Skin epidermis (tissue), 12 donors: Measurements from ENCODE around the gene PDSS2.
A peak's percentile ranks its signal among the peaks of the same experiment; 100 is the strongest.

Experiments used
- H3K27ac ChIP-seq, 21 experiments: fragments of 200-600 bp; sonication (generic) in 11 of 21; one replicate each; pipeline ENCODE4 v1.5.0; 2020; ENCODE audit warnings: mild to moderate bottlenecking in 3 of 21, inconsistent platforms in 2 of 21, moderate library complexity in 2 of 21
- H3K4me3 ChIP-seq, 7 experiments: fragments of 200-600 bp; sonication (generic) in 2 of 7; one replicate each; pipeline ENCODE4 v1.5.0; 2020; ENCODE audit warnings: inconsistent platforms in 2 of 7, mild to moderate bottlenecking in 2 of 7, moderate library complexity in 1 of 7

PDSS2 gene, protein sequence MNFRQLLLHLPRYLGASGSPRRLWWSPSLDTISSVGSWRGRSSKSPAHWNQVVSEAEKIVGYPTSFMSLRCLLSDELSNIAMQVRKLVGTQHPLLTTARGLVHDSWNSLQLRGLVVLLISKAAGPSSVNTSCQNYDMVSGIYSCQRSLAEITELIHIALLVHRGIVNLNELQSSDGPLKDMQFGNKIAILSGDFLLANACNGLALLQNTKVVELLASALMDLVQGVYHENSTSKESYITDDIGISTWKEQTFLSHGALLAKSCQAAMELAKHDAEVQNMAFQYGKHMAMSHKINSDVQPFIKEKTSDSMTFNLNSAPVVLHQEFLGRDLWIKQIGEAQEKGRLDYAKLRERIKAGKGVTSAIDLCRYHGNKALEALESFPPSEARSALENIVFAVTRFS

DNA sequence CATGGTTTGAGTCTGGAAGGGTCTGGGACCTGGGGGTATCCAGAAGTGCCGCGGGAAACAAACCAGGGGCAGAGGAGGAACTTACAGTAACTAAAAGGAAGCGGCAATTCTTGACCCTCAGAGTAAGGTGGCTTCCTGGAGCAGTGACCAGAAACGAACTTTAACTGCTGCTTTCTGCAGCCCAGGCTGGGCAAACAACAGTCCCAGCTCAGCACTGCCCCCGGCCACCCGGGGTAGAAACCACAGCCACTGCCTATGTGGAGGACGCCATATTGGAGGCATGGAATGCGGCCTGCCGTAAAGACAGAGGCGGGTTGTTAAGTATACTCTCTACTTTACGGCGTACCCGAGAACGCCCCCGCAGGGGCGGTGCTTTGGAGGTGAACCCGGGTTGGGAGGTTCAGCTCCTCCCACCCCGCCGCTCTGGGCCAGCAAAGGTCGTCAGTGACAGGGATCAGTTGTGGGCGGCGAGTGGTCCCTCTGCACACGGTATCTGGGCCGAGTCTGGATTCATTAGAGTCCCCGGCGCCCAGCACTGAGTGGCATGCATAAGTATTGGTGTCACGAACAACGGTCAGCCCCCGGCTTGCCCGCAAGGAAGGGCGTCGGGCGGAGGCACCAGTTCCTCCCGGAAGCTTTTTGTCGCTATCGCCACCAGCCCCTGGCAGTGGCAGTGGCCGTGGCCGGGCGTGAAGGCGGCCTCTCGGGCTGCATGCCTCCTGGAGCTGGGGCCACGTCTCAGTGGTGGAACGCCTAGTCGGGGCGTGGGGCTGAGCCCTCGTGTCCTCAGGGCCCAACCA, at the start of gene PDSS2:
TSS of gene PDSS2 (minus strand) at position 282 of the 800 bp plus-strand sequence. CDS start at position 3, 279 bp downstream.
- Histone ChIP-seq H3K27ac (peak within 1 kb of the TSS; percentile 50 to 95 (median 90)), H3K4me3 (peak within 1 kb of the TSS; percentile 77 to 96 (median 88))

DNA sequence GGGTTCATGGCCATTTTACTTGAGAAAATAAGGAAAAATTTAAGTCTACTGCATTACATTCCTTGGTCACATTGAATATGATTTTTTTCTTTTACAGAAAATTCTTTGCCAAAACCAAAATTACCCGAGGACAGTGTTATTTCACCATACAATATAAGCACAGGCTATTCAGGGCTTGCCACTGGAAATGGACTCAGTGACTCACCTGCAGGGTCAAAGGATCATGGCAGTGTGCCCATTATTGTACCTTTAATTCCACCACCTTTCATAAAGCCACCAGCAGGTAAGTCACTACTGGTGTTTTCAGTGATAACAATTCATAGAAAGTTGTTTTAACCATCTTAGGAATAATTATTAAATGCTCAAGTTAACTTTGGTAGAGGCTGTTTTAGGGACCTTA, 46.8 kb upstream of the PDSS2 start:
- H3K27ac ChIP-seq, result no peak overlapping the region
- H3K4me3 ChIP-seq, result no peak overlapping the region

DNA sequence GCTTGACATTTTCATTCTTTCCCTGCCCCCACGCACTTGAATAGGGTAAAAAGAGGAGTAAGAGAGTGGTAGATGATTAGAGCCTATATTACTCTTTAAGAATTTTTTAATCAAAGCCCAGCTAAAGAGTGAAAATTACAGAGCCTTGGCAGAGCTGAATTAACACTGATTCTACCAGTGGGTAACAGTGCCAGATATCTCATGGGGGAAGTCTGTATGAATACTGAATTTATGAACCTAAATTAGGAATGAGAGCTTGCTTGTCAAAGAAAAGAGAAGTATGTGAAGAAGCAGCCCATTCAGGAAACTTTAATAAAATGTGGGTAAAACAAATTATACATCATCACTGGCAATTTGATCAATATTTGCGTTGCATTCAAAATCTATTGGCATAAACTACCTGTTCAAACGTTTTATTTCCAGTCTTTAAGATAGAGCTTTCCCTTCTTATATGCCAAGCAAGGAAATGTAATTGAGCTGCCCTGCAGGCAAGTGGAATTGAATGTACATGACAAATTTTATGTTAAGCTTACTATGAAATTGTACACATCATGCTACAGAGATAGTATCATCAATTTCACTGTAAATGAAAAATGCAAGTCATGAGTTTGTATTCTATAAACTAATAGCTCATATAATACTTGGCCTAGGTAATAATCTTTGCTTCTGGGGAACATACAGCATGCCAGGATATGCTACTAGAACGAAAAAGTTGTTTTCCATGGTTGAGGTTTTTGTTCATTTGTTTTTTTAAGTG, 45.1 kb upstream of the PDSS2 start:
- no peak overlapping the region for H3K4me3 ChIP-seq

DNA sequence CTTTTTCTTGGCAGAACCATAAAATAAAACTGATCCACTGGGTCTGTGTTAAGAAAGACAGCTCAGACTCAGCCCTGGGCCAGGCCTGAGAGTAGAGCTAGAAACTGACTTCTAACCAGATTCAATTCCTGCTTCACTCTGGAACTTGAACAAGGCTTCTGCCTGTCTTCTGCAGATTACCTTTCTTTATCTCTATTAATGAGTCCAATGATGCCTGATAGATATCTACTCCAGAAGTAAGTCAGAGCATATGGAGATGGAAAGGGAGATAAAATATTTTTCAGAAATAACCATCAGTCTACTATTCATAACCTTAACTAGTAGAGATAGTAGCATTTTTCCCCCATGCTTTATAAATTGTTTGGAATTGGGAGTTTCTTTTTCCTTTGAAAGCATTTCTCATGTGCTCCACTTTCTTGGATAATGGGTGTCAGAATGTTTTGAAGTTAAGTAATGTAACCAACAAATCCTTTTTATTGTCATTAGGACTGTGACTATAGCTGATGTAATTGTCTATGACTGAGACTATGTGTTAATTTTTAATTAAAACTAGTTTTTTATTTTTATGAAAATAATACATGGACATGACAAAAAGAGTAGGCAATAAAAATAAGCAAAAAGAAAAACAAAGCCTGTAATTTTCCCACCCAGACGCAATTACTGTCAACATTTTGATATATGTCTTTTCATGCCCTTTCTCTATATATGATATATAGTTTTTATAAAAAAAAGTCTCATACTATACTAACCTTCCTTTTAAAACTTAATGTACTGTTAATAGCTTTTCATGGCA, 37.7 kb upstream of the PDSS2 start:
- no peak overlapping the region for H3K4me3 ChIP-seq
- no peak overlapping the region for H3K27ac ChIP-seq

More for the DNA sequence above, 45.1 kb upstream of the PDSS2 start:
- no peak overlapping the region for H3K27ac ChIP-seq

DNA sequence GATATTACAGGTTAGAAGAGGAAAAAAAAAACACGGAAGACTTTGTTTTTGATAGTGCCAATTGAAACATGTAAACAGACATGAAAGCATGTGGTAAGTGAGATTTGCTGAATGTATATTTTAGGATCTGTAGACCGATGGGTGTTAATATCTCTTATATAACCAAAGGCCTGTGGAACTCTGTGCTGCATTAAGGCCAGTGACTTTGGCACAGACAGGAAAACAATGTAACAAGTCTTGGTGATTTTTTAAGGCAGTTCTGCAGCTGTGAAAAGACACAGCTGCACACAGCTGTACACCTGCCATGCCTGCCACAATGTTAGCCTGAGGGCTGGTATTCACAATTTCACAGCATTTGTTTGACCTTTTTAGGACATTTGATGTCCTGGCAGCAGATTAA, 36.6 kb upstream of the PDSS2 start:
- H3K4me3 ChIP-seq, result no peak overlapping the region

DNA sequence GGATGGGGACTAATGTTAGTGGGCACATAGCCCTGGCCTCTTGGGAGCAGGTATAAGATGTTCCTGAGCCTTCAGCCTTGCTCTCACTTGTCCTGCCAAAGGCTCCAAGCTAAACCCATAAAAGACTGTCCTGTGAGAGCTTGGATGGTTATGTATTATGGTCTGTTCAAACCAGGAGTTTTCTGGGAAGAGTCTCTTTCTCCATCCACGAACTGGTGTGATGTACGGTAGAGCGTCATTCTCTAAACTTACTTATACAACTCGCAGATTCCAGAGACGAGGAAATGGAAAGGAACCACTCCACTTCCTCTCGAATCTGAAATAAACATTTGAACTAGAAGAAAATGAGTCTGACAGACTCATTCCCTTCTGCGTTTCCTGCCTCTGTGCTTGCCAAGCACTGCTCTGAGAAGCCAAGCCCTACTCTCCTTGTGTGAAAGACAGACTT, 35.9 kb upstream of the PDSS2 start:
- Histone ChIP-seq H3K27ac (peak overlapping the region in 4 of 21 experiments; percentile 9 to 64 (median 36)), H3K4me3 (no peak overlapping the region)

More for the DNA sequence above, 36.6 kb upstream of the PDSS2 start:
- H3K27ac ChIP-seq, result no peak overlapping the region

DNA sequence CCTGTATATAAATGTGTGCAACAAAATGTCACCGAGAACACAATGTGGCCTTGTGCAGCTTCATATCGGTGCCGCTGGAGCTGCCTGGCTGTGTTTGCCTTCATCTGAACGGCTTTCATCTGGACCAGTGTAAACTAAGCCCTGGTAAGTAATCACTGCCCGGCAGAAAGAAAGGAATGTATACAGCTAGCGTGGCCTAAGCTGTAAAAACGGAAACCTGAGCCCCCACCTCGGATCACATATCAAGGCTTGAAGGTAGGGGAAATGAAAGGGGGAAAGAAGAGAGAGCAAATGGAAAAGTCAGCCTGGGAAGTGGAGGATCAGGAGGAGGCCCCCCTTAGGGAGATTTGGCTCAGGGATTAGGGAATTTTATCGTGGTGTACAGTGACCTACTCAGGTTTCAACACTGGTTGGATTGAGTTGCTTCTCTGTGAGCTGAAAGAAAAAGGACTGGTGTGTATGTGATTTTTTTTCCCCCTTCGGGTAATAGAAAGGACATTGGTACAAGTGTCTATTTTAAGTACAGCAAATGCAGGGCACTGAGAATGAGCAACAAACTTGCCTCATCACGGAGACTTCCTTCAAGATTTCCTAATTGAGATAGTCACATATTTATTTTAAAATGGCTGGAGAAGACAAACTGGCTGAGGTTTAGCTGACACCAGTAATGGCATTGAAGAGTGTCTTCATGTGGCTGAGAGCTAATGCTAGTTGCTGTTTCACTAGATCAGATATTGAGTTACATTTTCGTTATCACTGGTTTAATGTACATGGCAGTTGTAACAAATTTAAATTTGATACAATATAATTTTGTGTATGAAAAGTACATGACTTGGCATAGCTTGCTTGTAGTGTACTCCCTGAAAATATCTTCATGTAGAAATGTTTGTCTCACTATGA, 34.0 kb upstream of the PDSS2 start:
- Histone ChIP-seq H3K27ac (peak overlapping the region in 1 of 21 experiments; percentile 46), H3K4me3 (peak overlapping the region in 1 of 7 experiments; percentile 0)

DNA sequence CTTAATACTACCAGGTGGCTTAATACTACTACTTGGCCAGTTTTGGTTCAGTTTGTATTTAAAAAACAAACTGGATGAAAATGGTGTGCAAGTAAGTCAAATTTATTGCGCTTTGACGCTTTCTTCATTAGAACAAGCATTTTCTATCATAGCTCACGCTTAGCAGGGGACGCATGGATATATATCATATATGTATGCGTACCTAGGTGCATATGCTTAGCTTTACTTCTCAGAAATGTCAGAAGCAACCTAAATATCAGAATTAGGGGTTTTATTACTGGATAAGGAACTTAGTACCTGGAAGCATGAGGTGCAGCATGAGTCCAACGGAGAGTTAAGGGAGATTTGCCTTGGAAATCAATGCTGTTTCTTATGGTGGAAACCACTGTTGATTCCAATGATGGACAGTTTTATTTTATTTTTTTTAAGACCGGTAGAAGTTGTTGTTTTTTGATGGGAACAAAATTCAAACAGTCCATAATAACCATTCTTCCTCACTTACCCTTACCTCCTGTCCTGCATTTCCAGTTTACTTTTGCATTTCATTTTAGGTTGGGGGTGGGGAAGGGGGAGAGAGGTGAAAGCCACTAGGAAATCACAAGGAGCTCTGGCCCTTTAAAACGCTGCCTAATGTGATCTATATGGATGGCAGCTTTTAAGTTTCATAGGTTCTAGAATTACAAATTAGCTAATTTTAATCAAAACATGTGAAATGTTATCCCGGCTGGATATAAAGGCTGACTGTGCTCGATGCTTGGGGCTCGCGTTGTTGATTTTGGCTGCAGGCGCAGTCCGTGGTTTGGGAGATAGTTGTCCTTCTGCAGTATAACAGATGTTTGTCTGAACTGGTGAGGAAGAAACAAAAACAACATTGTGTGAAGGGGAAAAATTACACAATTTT, 32.6 kb upstream of the PDSS2 start:
- Histone ChIP-seq H3K27ac (no peak overlapping the region), H3K4me3 (peak overlapping the region; percentile 42 to 69 (median 55))

DNA sequence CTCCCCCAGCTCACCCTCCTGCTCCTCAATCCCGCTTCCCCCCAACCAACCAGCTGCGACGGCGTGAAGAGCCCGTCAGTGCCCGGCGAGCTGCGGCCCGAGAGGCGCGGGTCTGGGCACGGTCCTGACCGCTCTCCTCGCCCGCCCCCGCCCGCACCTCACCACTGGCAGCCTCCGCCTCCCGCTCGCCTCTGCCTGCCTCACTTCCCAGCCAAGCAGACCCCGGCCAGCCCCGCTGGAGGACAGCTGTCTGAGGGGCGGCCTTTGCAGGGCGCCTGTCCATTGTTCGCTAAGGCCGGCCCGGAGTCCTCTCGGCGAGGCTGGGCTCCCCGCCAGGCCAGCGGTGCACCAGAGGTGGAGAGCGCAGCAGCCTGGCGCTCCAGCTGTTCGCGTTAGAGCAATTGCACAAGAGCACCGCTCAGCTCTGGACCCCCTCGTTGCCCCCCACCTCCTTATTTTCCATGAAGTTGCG, 31.8 kb upstream of the PDSS2 start:
- Histone ChIP-seq H3K27ac (peak overlapping the region in 13 of 21 experiments; percentile 5 to 75 (median 50)), H3K4me3 (peak overlapping the region; percentile 42 to 69 (median 55))

DNA sequence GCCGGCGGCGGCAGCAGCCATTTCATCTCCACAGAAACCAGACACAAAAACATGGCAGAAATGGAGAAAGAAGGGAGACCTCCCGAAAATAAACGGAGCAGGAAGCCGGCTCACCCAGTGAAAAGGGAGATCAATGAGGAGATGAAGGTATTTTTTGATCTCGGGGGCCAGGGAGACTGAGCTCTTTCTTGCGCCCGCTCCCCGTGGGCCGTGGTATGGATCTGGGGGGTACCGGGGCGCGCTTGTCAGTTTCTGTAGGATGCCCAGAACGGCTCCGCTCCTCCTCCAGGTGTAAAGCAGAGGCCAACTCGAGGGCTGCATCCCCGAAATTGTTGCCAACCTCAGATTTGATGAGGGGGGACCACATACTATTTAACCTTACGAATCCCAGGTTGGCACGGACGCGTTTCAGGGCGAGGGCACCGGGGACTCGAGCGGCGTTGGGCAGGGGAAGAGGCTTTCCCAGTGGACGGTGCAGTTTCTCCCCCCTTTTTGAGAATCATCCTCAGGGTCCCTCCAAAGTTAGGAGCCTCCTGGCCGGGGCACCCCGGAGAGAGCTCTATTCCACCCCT, 31.3 kb upstream of the PDSS2 start:
- peak overlapping the region in 15 of 21 experiments; percentile 5 to 75 (median 50) for H3K27ac ChIP-seq
- H3K4me3 ChIP-seq, result peak overlapping the region; percentile 42 to 69 (median 55)

DNA sequence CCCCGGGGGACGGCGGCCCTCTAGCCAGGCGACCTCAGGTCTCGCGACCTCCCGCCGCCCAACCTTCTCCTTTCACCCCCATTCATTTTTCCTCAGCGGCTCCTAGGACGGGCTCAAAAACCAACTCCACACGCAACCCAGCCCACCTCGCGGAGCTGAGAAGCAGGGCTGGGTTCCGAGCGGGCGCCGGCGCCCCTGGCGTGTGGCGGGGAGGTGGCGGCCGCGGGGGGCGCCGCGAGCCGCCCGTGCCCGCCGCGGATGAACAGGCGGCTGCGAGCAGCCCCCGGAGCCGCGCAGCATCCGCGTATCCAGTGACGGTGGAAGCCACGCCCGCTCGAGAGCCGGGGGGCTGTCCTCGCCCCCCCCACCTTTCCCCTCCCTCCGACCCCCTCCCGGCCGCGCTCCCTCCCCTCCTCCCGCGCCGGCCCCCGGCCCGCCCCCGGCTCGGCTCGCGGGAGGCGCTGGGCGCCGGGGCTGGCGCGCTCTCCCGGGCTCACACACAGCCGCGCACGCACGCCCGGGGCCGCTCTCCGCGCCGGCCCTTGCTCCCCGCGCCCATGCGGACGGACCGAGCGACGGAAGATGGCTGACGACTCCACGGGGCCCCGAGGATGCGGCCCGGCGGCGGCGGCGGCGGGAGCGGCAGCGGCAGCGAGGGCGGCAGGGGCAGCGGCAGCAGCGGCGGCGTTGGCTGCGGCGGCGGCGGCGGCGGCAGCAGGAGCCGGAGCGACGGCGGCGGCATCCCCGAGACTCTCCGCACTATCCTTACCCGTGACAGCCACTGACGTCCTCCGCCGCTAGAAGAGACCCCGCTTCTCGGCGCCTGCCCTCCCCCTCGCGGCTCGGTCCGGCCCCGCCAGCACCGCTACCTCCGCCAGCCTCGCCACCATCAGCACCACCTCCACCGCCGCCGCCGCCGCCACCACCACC, 30.5 kb upstream of the PDSS2 start, which contains the start of gene SOBP:
TSS of gene SOBP (plus strand) at position 482 of the 930 bp plus-strand sequence. CDS start 500 bp downstream, outside the sequence.
- peak within 1 kb of the TSS in 18 of 21 experiments; percentile 17 to 76 (median 51) for H3K27ac ChIP-seq

DNA sequence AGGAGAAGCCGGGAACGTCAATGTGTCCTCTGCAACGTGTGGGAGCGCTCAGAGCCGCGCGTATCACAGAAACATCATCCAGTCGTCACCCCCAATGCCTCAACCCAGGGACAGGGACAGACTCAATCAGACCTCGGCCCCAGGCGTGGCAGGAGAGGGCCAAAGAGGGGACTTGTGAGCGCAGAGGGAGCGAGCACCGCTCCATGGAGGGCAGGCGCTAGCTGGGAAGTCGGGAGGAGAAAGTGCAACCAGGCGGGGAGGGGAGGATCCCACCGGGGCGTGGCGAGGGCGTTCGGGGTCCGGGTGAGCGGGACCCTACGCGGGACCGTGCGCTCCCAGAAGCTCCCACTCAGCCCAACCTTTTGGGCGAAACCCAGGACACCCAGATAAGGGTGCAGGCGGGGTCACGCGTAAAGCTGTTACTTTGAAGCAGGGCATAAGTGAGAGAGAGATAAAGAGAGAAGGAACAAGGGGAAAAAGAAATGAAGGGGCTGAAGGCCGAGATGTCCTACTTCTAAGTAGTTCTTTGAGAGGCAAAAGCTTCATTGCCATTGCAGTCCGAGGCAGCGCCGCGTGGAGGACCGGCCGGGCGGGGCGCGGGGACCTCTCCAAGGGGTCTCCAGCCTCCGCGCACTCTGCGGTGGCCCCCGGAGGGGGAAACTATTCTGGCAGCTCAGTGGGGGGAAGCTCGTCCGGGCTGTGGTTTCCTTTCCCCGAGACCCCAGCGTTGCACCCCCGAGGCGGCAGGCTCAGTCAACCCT, 29.7 kb upstream of the PDSS2 start:
- H3K4me3 ChIP-seq, result peak overlapping the region; percentile 42 to 69 (median 55)

More for the DNA sequence above, 30.5 kb upstream of the PDSS2 start, which contains the start of gene SOBP:
- peak within 1 kb of the TSS; percentile 42 to 69 (median 55) for H3K4me3 ChIP-seq

DNA sequence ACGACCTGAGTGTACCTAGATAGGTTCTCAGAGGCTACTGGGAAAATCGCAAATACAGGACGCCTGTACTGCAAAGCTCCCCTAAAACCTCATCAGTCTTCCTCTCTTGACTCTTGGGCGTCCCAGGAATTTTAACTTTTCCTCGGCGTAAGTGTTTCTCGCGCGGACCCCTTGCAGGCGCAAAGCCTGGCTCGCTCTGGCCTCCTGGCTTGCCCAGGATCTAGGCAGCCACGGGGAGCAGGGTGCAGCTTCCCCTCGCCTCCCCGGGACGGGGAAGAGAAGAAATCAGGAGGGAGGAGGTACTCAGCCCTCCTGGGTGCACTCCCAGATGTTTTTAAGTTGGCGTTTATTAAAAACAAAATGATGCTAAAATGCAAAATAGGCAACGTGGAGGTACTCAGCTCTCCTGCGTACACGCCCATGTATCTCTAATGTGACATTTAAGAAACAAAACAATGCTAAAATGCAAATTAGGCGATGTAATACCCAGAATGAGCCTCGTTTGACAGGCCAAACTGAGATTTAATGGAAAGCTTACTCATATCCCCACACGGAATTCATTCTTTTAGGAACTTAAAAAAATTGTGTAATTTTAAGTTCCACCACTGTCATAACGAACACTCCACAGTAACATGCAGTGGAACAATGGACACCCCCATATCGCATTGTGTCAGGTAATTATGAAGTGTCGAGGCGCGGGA, 29.0 kb upstream of the PDSS2 start:
- peak overlapping the region; percentile 42 to 69 (median 55) for H3K4me3 ChIP-seq
- H3K27ac ChIP-seq, result peak overlapping the region in 5 of 21 experiments; percentile 7 to 75 (median 71)

More for the DNA sequence above, 29.7 kb upstream of the PDSS2 start:
- peak overlapping the region in 16 of 21 experiments; percentile 7 to 76 (median 51) for H3K27ac ChIP-seq

DNA sequence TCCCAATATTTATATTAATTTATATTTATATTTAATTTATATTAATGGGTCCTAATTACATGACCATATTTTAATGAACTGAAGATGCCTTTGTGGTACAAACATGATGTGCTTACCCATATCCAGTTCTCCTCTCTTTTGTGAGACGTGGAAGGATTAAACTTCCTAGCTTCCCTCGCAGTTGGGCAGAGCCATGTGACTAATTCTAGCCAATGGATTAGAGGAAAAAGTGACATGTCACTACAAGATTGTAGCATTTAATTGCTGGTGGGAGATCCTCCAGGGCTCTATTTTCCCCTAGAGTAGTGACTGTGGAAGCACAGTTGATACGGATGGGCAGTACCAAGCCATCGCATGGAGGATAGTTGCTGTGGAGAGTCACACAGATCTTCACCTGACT, 25.8 kb upstream of the PDSS2 start:
- Histone ChIP-seq H3K4me3 (no peak overlapping the region), H3K27ac (no peak overlapping the region)
